SU-DHL-6 (cell line): ENCODE data around the gene FBXL20.

Experiments used
- H2AFZ ChIP-seq: fragments of 200-600 bp; sonication (generic); 2 replicates; pipeline ENCODE4 v1.6.1; 2014; ENCODE audit warnings: low read depth, mild to moderate bottlenecking, moderate library complexity, mixed read lengths, antibody characterized with exemption, low read length; ENCODE audit not compliant: severe bottlenecking
- H3F3A ChIP-seq: fragments of 200-600 bp; shearing (Covaris generic); 2 replicates; pipeline ENCODE4 v1.6.0; 2016; ENCODE audit warnings: antibody characterized with exemption, mild to moderate bottlenecking; ENCODE audit not compliant: insufficient read depth
- H3K27ac ChIP-seq: fragments of 200-600 bp; sonication (generic); 2 replicates; pipeline ENCODE4 v1.5.1; 2016; ENCODE audit warnings: low read depth, mild to moderate bottlenecking, low read length, moderate library complexity, mixed read lengths
- H3K27me3 ChIP-seq: fragments of 200-600 bp; sonication (generic), shearing (Covaris generic); 2 replicates; pipeline ENCODE4 v1.6.0; 2014; ENCODE audit warnings: mild to moderate bottlenecking, low read length
- H3K36me3 ChIP-seq: fragments of 200-600 bp; sonication (generic); 2 replicates; pipeline ENCODE4 v1.6.1; 2014; ENCODE audit warnings: mild to moderate bottlenecking, low read length, mixed read lengths
- H3K4me2 ChIP-seq: fragments of 300-600, 200-600 bp; shearing (Covaris generic), sonication (generic); 2 replicates; pipeline ENCODE4 v1.6.0; 2014; ENCODE audit warnings: low read length, low read depth, mild to moderate bottlenecking; ENCODE audit not compliant: poor library complexity, severe bottlenecking
- H3K4me3 ChIP-seq: fragments of 200-600 bp; sonication (generic); 2 replicates; pipeline ENCODE4 v1.5.1; 2014; ENCODE audit warnings: antibody characterized with exemption, low read length, mild to moderate bottlenecking, mixed read lengths; ENCODE audit not compliant: insufficient read depth, poor library complexity, severe bottlenecking
- H3K79me2 ChIP-seq: fragments of 200-600 bp; sonication (generic); 2 replicates; pipeline ENCODE4 v1.6.1; 2014; ENCODE audit warnings: mild to moderate bottlenecking, low read length, moderate library complexity; ENCODE audit not compliant: insufficient read depth
- H3K9ac ChIP-seq: fragments of 200-600 bp; sonication (generic); 2 replicates; pipeline ENCODE4 v1.7.0; 2014; ENCODE audit warnings: mild to moderate bottlenecking, low read length
- H3K9me2 ChIP-seq: fragments of 200-600 bp; sonication (generic); replicated peaks from 2 replicates; pipeline ENCODE4 v1.6.1; 2014; ENCODE audit warnings: low read length; ENCODE audit not compliant: insufficient read depth
- H3K9me3 ChIP-seq: fragments of 200-600 bp; sonication (generic); 2 replicates; pipeline ENCODE4 v1.6.1; 2014; ENCODE audit warnings: low read length, mixed read lengths; ENCODE audit not compliant: insufficient read depth
- H4K20me1 ChIP-seq: fragments of 200-600 bp; sonication (generic); 2 replicates; pipeline ENCODE4 v1.6.1; 2014; ENCODE audit warnings: low read depth, mild to moderate bottlenecking, antibody characterized with exemption, low read length, moderate library complexity, mixed read lengths
- EZH2phosphoT487 ChIP-seq: fragments of 200-600 bp; sonication (generic), shearing (Covaris generic); conservative IDR thresholded peaks from 2 replicates; pipeline ENCODE4 v1.6.1; 2018; ENCODE audit warnings: mild to moderate bottlenecking, antibody characterized with exemption, low read length, moderate library complexity, mixed read lengths
- TF ChIP-seq, protein P1 (sequence below): fragments of 200-600 bp; sonication (generic); IDR thresholded peaks from one replicate; pipeline ENCODE4 v1.5.1; 2017; ENCODE audit warnings: antibody characterized with exemption, mild to moderate bottlenecking, low read length, moderate library complexity; ENCODE audit not compliant: insufficient read depth, poor library complexity, severe bottlenecking

The FBXL20 gene

DNA sequence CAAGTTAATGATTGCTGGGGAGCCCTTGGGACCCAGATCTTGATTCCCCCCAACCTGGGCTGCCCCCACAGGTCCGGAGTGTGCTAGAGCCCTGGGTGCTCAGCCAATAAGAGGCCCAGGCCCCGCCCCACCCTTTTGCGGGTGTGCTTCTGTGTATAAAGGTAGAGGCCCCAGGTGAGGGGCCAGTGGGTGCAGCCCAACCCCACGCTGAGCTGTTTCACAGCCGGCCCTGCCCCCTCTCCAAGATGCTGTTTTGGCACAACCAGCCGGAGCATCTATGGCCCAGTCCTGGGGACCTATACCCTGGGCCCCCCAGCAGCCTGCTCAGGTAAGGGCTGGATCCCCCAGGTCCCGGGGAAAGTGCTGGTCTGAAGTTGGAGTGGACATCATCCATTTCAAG lies 163.8 kb downstream of the FBXL20 start:
- Histone ChIP-seq H3K27me3 (no peaks in the 10 kb centered on the region), H3K27ac (no peak overlapping the region), H4K20me1 (no peaks in the 10 kb centered on the region), H2AFZ (no peak overlapping the region), H3K9ac (no peak overlapping the region), H3K36me3 (no peaks in the 10 kb centered on the region), H3K79me2 (no peaks in the 10 kb centered on the region), H3K4me2 (no peak overlapping the region), H3F3A (no peaks in the 10 kb centered on the region), H3K4me3 (no peak overlapping the region), H3K9me2 (no peaks in the 10 kb centered on the region), H3K9me3 (no peaks in the 10 kb centered on the region)
- TF ChIP-seq EZH2phosphoT487: no peak
- TF ChIP-seq, protein P1, sequence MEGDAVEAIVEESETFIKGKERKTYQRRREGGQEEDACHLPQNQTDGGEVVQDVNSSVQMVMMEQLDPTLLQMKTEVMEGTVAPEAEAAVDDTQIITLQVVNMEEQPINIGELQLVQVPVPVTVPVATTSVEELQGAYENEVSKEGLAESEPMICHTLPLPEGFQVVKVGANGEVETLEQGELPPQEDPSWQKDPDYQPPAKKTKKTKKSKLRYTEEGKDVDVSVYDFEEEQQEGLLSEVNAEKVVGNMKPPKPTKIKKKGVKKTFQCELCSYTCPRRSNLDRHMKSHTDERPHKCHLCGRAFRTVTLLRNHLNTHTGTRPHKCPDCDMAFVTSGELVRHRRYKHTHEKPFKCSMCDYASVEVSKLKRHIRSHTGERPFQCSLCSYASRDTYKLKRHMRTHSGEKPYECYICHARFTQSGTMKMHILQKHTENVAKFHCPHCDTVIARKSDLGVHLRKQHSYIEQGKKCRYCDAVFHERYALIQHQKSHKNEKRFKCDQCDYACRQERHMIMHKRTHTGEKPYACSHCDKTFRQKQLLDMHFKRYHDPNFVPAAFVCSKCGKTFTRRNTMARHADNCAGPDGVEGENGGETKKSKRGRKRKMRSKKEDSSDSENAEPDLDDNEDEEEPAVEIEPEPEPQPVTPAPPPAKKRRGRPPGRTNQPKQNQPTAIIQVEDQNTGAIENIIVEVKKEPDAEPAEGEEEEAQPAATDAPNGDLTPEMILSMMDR: no peak

DNA sequence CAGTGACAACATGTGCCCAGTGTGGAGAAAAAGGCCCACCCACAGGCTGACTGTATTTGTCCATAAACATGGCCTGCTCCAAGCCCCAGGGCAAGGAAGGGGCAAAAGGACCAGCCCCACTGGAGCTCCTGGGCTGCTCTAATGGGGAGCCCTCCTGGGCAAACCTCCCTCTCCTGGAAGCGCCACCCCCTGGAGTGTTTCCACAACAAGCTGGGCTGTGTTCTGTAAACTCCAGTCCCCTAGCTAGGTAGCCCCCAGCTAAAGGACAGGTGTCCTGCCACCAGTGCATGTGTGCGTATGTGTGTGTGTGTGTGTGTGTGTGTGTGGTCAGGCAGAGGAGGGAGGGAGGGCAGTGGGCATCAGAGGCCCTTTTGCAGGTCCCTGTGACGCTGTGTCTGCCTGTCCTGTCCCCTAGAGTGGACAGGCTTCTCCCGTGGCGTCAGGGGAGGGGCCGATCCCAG lies 164.4 kb downstream of the FBXL20 start:
- Histone ChIP-seq H3F3A (no peaks in the 10 kb centered on the region), H3K27me3 (no peaks in the 10 kb centered on the region), H3K9me2 (no peaks in the 10 kb centered on the region), H3K36me3 (no peaks in the 10 kb centered on the region), H3K4me3 (no peak overlapping the region), H3K9ac (no peak overlapping the region), H3K4me2 (no peak overlapping the region), H4K20me1 (no peaks in the 10 kb centered on the region), H3K79me2 (no peaks in the 10 kb centered on the region), H3K27ac (no peak overlapping the region), H3K9me3 (no peaks in the 10 kb centered on the region), H2AFZ (no peak overlapping the region)
- no peak for TF ChIP-seq EZH2phosphoT487
- TF ChIP-seq, protein P1: no peak

DNA sequence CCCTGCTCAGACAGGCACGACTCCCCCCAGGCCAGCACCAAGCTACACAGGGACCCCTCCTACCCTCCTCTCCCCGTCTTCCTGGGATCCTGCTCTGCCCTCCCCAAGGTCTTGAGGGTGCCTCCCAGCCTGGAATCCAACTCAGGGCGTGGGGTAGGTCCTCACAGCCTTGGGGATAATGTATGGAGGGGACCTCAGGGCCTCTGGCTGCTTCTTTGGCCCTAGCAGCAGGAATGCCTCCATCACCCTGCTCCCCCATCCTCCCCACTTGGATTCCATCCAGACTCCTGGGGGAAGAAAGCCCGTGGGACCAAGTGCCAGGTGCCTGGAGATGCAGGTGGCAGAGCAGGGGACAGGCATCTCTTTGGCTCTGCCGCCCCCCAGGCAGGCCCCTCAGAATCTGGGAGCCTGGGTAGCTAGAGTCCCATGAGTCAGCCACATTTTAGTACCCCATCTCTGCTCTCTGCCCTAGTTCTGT lies 164.9 kb downstream of the FBXL20 start:
- TF ChIP-seq, protein P1: no peak
- no peak for TF ChIP-seq EZH2phosphoT487
- H3K9ac ChIP-seq: no peak overlapping the region
- no peaks in the 10 kb centered on the region for H3K9me2 ChIP-seq
- H3K27ac ChIP-seq: no peak overlapping the region
- H4K20me1 ChIP-seq: no peaks in the 10 kb centered on the region
- H3K79me2 ChIP-seq: no peaks in the 10 kb centered on the region
- H3K4me2 ChIP-seq: no peak overlapping the region
- no peaks in the 10 kb centered on the region for H3K9me3 ChIP-seq
- no peak overlapping the region for H2AFZ ChIP-seq
- H3F3A ChIP-seq: no peaks in the 10 kb centered on the region
- H3K27me3 ChIP-seq: no peaks in the 10 kb centered on the region
- no peaks in the 10 kb centered on the region for H3K36me3 ChIP-seq
- no peak overlapping the region for H3K4me3 ChIP-seq
